Choroid plexus epithelial cell (primary cell): ENCODE data around the gene ZCCHC18.
"Not testable (repeated sequence)": the region's sequence is repeated elsewhere in the genome, so short reads cannot be mapped to it uniquely, and the experiment has no call there.

ENCODE experiments used
- DNase-seq: peaks from one replicate; pipeline ENCODE4 v3.0.0-alpha.2; 2010; ENCODE audit warnings: low read depth
- H3K4me3 ChIP-seq: 2 replicates; pipeline ENCODE4 v1.5.1; 2011; ENCODE audit warnings: low read depth, mild to moderate bottlenecking, control low read depth, low read length, moderate library complexity
- TF ChIP-seq, protein P1 (sequence below): conservative IDR thresholded peaks from 2 replicates; pipeline ENCODE4 v1.5.1; 2011; ENCODE audit warnings: low read depth, mild to moderate bottlenecking, control low read depth, inconsistent platforms, low read length, moderate library complexity

The ZCCHC18 gene

GRCh38 chrX:104112326-104112951 is at the start of gene ZCCHC18:
Gene ZCCHC18 (plus strand): TSS chrX:104112523. CDS start chrX:104114112, 1,589 bp downstream.
- TF ChIP-seq, protein P1, sequence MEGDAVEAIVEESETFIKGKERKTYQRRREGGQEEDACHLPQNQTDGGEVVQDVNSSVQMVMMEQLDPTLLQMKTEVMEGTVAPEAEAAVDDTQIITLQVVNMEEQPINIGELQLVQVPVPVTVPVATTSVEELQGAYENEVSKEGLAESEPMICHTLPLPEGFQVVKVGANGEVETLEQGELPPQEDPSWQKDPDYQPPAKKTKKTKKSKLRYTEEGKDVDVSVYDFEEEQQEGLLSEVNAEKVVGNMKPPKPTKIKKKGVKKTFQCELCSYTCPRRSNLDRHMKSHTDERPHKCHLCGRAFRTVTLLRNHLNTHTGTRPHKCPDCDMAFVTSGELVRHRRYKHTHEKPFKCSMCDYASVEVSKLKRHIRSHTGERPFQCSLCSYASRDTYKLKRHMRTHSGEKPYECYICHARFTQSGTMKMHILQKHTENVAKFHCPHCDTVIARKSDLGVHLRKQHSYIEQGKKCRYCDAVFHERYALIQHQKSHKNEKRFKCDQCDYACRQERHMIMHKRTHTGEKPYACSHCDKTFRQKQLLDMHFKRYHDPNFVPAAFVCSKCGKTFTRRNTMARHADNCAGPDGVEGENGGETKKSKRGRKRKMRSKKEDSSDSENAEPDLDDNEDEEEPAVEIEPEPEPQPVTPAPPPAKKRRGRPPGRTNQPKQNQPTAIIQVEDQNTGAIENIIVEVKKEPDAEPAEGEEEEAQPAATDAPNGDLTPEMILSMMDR, result no peak
- H3K4me3 ChIP-seq, result peak within 1 kb of the TSS; percentile 68
- peak; percentile 41 for DNase-seq

- DNase-seq, H3K4me3 ChIP-seq: not testable (repeated sequence)
Measured at GRCh38 chrX:104062636-104063035, 49.7 kb upstream of the ZCCHC18 start.

DNA sequence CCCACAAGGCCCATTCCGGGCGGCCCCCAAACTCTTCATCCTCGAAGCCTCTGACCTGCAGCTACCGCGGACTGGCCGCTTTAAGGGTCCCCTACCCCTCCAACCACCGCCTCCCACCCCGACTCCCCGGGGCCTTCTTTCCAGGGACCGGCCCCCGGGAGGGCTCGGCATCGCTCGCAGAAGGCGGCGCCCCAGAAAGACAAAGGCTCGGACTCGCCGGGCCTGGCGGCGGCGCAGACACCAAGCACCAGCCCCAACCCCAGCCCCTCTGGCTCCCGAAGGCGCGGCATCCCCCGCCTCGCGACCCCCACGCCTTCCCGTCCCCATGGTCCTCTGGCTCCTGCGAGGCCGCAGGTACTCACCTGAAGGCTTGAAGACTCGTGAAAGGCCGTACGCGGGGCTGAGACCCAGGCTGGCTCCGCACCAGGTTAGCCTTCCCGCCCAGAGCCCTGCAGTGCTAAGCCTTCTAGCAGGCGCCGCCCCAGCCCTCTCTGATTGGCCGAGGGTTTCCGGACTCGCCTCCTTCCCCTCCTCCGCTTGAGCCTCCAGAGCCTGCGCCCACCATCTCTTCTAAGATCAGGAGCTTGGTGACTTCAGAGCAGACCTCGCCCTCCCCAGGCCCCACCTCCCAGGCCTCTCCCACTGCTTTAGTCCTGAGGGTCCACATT is 36.4 kb upstream of the ZCCHC18 start, which contains the start of gene TMSB15C:
Gene TMSB15C, minus strand, starts transcription at position 459 of the 668 bp plus-strand sequence.
- H3K4me3 ChIP-seq, DNase-seq: not testable (repeated sequence)

DNA sequence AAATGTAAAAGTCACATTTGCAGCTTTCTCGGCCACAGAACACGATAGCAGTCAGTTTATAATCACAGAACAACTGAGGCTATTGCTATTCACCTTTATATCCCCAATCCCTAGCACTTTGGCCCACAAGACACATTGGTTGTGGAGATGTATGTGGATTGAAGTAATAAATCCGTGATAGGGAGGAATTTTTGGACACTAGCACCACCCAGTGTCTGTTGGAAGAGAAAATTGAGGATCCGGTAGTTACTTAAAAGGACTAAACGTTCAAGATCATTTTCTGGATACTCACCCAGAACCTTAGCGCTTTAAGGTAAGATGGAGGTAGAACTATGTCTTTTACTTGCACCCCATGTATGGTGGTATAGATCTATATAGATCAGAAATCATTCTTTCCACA is 34.5 kb upstream of the ZCCHC18 start:
- H3K4me3 ChIP-seq, DNase-seq: not testable (repeated sequence)

DNA sequence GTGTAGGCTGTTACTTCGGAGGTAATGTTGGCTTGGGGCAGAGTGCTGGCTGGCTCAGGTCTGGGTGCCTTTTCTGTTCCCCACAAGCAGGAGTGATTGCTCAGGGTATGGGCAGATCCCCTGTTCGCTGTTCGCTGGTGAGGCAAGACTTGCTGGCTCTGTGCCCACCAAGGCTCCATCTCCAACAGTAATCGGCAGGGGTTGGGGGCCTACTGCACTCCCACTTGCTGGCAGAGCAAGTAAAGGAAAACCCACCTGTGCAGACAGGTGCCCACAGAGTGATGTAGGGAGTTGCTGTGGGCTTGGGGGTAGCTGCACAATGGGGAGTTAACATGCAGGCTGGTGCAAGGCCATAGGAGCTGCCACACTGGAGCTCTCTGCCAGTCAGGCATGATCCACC is 28.3 kb upstream of the ZCCHC18 start:
- TF ChIP-seq, protein P1, result no peak
- DNase-seq, result no peak
- H3K4me3 ChIP-seq, result no peak overlapping the region

- no peak for DNase-seq
- TF ChIP-seq, protein P1, result no peak
- H3K4me3 ChIP-seq, result no peak overlapping the region
Measured at GRCh38 chrX:104084534-104085277, 27.6 kb upstream of the ZCCHC18 start.

DNA sequence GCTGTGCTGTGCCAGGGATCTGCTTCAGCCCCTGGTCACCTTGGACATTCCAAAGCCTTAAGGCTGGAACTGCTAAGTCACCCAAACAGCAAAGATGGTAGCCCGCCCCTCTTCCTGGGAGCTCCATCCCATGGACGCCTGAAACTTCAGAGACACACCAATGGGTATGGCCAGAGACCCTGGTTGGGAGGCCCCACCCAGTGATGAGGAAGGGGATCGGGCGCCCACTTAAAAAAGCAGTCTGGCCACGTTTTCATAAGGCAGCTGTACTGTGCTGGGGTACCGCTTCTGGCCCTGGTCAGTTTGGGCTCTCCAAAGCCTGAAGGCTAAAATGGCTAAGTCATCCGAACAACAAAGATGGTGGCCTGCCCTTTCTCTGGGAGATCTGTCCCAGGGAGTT is 26.8 kb upstream of the ZCCHC18 start:
- H3K4me3 ChIP-seq, result no peak overlapping the region
- no peak for DNase-seq
- TF ChIP-seq, protein P1, result no peak

GRCh38 chrX:104085919-104086318 is 26.4 kb upstream of the ZCCHC18 start:
- DNase-seq, result no peak
- TF ChIP-seq, protein P1, result no peak
- no peak overlapping the region for H3K4me3 ChIP-seq
